Measurements from ENCODE around the gene NRK. TPM values are rescaled to one million over a fixed set of nuclear protein-coding genes. Genes with fewer than 3 reads are reported as not detected.

The NRK gene
- total RNA-seq, 2 experiments from 2014 or later, result not detected

GRCh38 chrX:105869701-105870100, 47.4 kb downstream of the NRK start:
- no peaks in the 10 kb centered on the region for H3K27me3 Mint-ChIP-seq

GRCh38 chrX:105870445-105870844, 48.1 kb downstream of the NRK start:
- H3K4me3 Mint-ChIP-seq, result no peak overlapping the region

More at GRCh38 chrX:105869701-105870100, 47.4 kb downstream of the NRK start:
- Mint-ChIP-seq H3K27ac (no peak overlapping the region), H3K9me3 (no peaks in the 10 kb centered on the region), H3K4me3 (no peak overlapping the region), H3K4me1 (no peaks in the 10 kb centered on the region), H3K36me3 (no peaks in the 10 kb centered on the region)
- no peak for DNase-seq

DNA sequence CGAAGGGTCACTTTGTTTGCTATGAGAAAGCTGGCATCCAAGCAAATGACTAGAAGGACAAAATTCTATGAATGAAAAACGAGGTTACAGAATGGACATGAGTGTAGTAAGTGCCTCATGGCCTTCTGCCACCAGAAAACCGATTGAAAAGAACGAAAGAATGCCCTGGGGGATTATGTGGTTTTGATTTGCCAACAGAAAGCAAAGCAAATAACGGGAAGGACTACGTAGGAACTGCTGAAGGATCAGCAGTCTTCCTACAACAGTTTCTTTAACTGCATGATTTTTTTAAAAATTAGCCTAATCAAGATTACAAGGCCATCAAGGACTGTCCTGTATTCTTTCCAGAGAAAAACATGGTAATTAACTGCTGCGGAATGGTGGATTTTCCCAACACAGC, 50.6 kb downstream of the NRK start:
- Mint-ChIP-seq H3K4me1 (no peaks in the 10 kb centered on the region), H3K4me3 (no peak overlapping the region), H3K27ac (no peak overlapping the region), H3K9me3 (peaks cover 2% of the 10 kb centered on the region), H3K36me3 (no peaks in the 10 kb centered on the region), H3K27me3 (no peaks in the 10 kb centered on the region)
- no peak for DNase-seq

More at GRCh38 chrX:105870445-105870844, 48.1 kb downstream of the NRK start:
- Mint-ChIP-seq H3K27ac (no peak overlapping the region), H3K36me3 (no peaks in the 10 kb centered on the region), H3K9me3 (peaks cover 2% of the 10 kb centered on the region), H3K4me1 (no peaks in the 10 kb centered on the region), H3K27me3 (no peaks in the 10 kb centered on the region)
- DNase-seq, result no peak

DNA sequence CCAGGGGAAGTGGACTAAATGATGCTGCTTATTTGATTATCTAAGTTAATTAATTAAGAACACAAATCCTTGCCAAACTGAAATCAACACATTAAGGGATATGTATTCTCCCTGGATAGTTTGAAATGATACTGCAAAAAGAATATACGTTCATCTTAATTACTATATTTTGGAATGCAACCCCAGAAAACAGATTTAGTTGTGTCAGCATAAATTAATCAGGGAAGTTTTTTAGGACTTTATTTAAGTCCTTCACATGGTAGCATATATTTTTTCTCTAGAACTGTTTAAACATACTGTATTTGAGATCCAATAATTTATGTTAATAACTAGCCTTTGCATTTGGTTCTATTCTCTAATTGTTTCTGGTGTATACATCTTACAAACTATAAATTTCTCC, 52.5 kb downstream of the NRK start:
- Mint-ChIP-seq H3K4me3 (no peak overlapping the region), H3K4me1 (no peaks in the 10 kb centered on the region), H3K36me3 (no peaks in the 10 kb centered on the region), H3K27ac (no peak overlapping the region), H3K9me3 (peaks cover 2% of the 10 kb centered on the region), H3K27me3 (no peaks in the 10 kb centered on the region)
- no peak for DNase-seq

DNA sequence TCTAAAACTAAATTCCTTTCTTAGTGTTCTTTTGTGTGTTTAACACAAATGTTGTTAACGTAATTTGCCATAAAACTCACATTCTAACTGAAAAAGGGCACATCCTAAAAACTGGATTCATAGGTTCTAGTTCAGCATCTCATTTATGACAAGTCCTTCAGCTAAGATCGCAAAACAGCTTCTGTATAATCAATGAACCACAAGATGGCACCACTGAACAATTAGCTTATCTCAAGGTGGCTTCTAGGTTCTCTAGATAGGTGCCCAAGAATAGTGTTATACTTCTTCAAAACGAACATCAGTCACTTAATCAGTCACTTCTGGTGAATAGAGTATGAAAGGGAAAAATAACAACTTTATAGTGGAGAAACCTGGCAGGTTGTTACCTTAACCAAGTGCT, 54.3 kb downstream of the NRK start:
- Mint-ChIP-seq H3K4me3 (no peak overlapping the region), H3K36me3 (no peaks in the 10 kb centered on the region)

GRCh38 chrX:105880491-105880890, 58.2 kb downstream of the NRK start:
- Mint-ChIP-seq H3K27me3 (no peaks in the 10 kb centered on the region), H3K36me3 (no peaks in the 10 kb centered on the region)

More for the DNA sequence above, 54.3 kb downstream of the NRK start:
- no peak for DNase-seq
- peaks cover 2% of the 10 kb centered on the region for H3K9me3 Mint-ChIP-seq
- H3K4me1 Mint-ChIP-seq, result no peaks in the 10 kb centered on the region
- H3K27me3 Mint-ChIP-seq, result no peaks in the 10 kb centered on the region
- no peak overlapping the region for H3K27ac Mint-ChIP-seq

GRCh38 chrX:105882581-105883275, 60.4 kb downstream of the NRK start:
- H3K36me3 Mint-ChIP-seq, result no peaks in the 10 kb centered on the region
- H3K27ac Mint-ChIP-seq, result no peak overlapping the region
- no peaks in the 10 kb centered on the region for H3K4me1 Mint-ChIP-seq
- no peaks in the 10 kb centered on the region for H3K27me3 Mint-ChIP-seq
- H3K9me3 Mint-ChIP-seq, result no peaks in the 10 kb centered on the region
- no peak overlapping the region for H3K4me3 Mint-ChIP-seq
- DNase-seq, result no peak

More at GRCh38 chrX:105880491-105880890, 58.2 kb downstream of the NRK start:
- no peaks in the 10 kb centered on the region for H3K9me3 Mint-ChIP-seq
- H3K4me1 Mint-ChIP-seq, result no peaks in the 10 kb centered on the region
- H3K4me3 Mint-ChIP-seq, result no peak overlapping the region
- DNase-seq, result no peak
- no peak overlapping the region for H3K27ac Mint-ChIP-seq

- DNase-seq, result no peak
- no peaks in the 10 kb centered on the region for H3K27me3 Mint-ChIP-seq
- H3K4me3 Mint-ChIP-seq, result no peak overlapping the region
- H3K36me3 Mint-ChIP-seq, result no peaks in the 10 kb centered on the region
- H3K9me3 Mint-ChIP-seq, result no peaks in the 10 kb centered on the region
- H3K4me1 Mint-ChIP-seq, result no peaks in the 10 kb centered on the region
- H3K27ac Mint-ChIP-seq, result no peak overlapping the region
Measured at GRCh38 chrX:105894721-105895120, 72.4 kb downstream of the NRK start.

DNA sequence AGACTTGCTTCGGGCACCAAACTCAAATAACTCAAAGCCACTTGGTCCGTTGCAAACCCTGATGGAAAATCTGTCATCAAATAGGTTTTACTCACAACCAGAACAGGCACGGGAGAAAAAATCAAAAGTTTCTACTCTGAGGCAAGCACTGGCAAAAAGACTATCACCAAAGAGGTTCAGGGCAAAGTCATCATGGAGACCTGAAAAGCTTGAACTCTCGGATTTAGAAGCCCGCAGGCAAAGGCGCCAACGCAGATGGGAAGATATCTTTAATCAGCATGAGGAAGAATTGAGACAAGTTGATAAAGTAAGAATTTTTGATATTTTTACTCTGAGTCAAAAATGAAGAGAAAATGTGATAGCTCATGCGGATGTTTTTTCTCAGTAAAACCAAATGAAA, 87.2 kb downstream of the NRK start:
- Mint-ChIP-seq H3K4me1 (no peaks in the 10 kb centered on the region), H3K36me3 (no peaks in the 10 kb centered on the region), H3K27ac (no peak overlapping the region), H3K4me3 (no peak overlapping the region), H3K9me3 (no peaks in the 10 kb centered on the region), H3K27me3 (no peaks in the 10 kb centered on the region)
- no peak for DNase-seq

- Mint-ChIP-seq H3K4me1 (no peaks in the 10 kb centered on the region), H3K36me3 (no peaks in the 10 kb centered on the region), H3K4me3 (no peak overlapping the region), H3K27me3 (no peaks in the 10 kb centered on the region), H3K27ac (no peak overlapping the region), H3K9me3 (no peaks in the 10 kb centered on the region)
- DNase-seq, result no peak
Measured at GRCh38 chrX:105910563-105911105, 88.3 kb downstream of the NRK start.

DNA sequence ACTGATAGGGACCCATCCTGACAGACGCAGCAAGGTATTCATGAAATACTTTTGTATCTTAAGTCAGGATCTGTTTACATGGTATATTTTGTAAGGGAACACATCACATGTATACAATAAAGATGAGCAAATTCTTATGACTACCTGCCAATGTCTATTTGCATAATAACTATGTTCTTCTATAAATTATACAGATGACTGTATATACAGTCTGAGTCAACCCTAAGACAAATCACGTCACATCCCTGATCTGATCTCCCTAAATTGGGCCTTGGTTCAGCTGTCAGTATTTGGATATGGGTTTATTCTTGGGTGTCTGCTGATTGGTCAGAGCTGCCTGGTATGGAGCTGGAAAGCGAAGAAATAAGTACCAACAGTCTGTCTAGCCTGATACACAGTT, 122.9 kb downstream of the NRK start:
- no peak for DNase-seq
- Mint-ChIP-seq H3K27me3 (no peaks in the 10 kb centered on the region), H3K4me3 (no peak overlapping the region), H3K4me1 (no peaks in the 10 kb centered on the region), H3K36me3 (no peaks in the 10 kb centered on the region), H3K9me3 (no peaks in the 10 kb centered on the region), H3K27ac (no peak overlapping the region)

GRCh38 chrX:105969487-105969886, 147.1 kb downstream of the NRK start:
- H3K4me1 Mint-ChIP-seq, result no peaks in the 10 kb centered on the region
- H3K4me3 Mint-ChIP-seq, result no peak overlapping the region
- H3K27me3 Mint-ChIP-seq, result no peaks in the 10 kb centered on the region
- no peak for DNase-seq
- H3K27ac Mint-ChIP-seq, result no peak overlapping the region
- H3K36me3 Mint-ChIP-seq, result no peaks in the 10 kb centered on the region
- no peaks in the 10 kb centered on the region for H3K9me3 Mint-ChIP-seq

DNA sequence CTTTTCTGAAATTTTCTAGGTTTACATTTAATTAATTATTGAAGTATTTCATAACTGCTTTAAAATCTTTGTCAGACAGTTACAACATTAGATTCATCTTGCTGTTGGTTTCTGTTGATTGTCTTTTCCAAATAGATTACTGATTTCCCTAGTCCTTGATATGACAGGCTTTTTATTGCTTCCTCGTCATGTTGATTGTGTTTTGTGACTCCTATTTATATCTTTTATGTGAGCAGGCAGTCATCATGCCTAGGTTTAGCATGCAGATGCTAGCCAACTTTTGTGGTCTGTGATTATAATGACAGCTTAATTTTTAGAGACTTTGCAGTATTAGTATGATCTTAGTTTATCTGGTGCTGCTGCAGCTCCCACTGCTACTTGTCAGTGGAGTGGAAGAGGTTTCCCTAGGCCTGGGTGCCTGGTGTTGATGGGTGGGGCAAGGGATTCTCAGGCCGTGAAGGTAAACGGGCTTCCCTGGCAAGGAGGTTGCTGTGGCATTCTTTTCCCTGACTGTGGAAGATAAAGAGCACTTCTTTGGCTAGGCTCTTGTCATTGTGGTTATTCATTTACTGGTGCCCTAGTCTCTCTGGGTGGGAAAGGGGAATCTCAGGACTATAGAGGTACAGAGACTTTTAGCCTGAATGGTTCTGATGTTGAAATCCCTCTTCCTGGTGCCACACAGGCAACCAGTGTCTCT, 150.5 kb downstream of the NRK start:
- no peaks in the 10 kb centered on the region for H3K27me3 Mint-ChIP-seq
- no peak overlapping the region for H3K4me3 Mint-ChIP-seq
- H3K9me3 Mint-ChIP-seq, result peaks cover 2% of the 10 kb centered on the region
- H3K27ac Mint-ChIP-seq, result no peak overlapping the region
- no peaks in the 10 kb centered on the region for H3K36me3 Mint-ChIP-seq
- no peaks in the 10 kb centered on the region for H3K4me1 Mint-ChIP-seq
- no peak for DNase-seq

- peaks cover 2% of the 10 kb centered on the region for H3K9me3 Mint-ChIP-seq
- no peaks in the 10 kb centered on the region for H3K27me3 Mint-ChIP-seq
- no peak overlapping the region for H3K4me3 Mint-ChIP-seq
- DNase-seq, result no peak
- no peaks in the 10 kb centered on the region for H3K36me3 Mint-ChIP-seq
- H3K4me1 Mint-ChIP-seq, result no peaks in the 10 kb centered on the region
- H3K27ac Mint-ChIP-seq, result no peak overlapping the region
Measured at GRCh38 chrX:105973387-105973739, 151.0 kb downstream of the NRK start.

- no peak for DNase-seq
- H3K36me3 Mint-ChIP-seq, result no peaks in the 10 kb centered on the region
- H3K9me3 Mint-ChIP-seq, result peaks cover 2% of the 10 kb centered on the region
- no peak overlapping the region for H3K4me3 Mint-ChIP-seq
- H3K27ac Mint-ChIP-seq, result no peak overlapping the region
- H3K27me3 Mint-ChIP-seq, result no peaks in the 10 kb centered on the region
- H3K4me1 Mint-ChIP-seq, result no peaks in the 10 kb centered on the region
Measured at GRCh38 chrX:105975382-105975781, 153.0 kb downstream of the NRK start.
